NCI-H1105 (cell line): Measurements from ENCODE around the gene CARD6.
"Not testable (repeated sequence)": the region's sequence is repeated elsewhere in the genome, so short reads cannot be mapped to it uniquely, and the experiment has no call there.

Experiments used
- DNase-seq: peaks from one replicate; lab custom pipeline; 2025; lab: John Stamatoyannopoulos, UW

Gene CARD6

GRCh38 chr5:40841068-40841805 is at the start of gene CARD6:
Gene CARD6, plus strand, starts transcription at chr5:40841367. Its CDS starts 16 bp downstream, at chr5:40841383.
- no peak for DNase-seq

- DNase-seq, result no peak
These were observed 49.4 kb upstream of the CARD6 start for GRCh38 chr5:40791715-40792139.

GRCh38 chr5:40792691-40793090 is 48.5 kb upstream of the CARD6 start:
- DNase-seq, result not testable (repeated sequence)

GRCh38 chr5:40794340-40794739 is 46.8 kb upstream of the CARD6 start:
- DNase-seq, result not testable (repeated sequence)

GRCh38 chr5:40794877-40795276 is 46.3 kb upstream of the CARD6 start:
- DNase-seq, result not testable (repeated sequence)

- DNase-seq, result no peak
These were observed 44.7 kb upstream of the CARD6 start for GRCh38 chr5:40796487-40796889.

GRCh38 chr5:40797273-40798011 is 43.7 kb upstream of the CARD6 start:
- DNase-seq, result peak; percentile 71

GRCh38 chr5:40798012-40798800 is 43.0 kb upstream of the CARD6 start, which contains the start of gene PRKAA1:
Gene PRKAA1, minus strand, starts transcription at chr5:40798374. Its CDS starts 185 bp downstream, at chr5:40798189.
- peak; percentile 82 for DNase-seq

- DNase-seq, result no peak
These were observed 42.4 kb upstream of the CARD6 start for GRCh38 chr5:40798801-40799210.

- DNase-seq, result no peak
These were observed 41.9 kb upstream of the CARD6 start for GRCh38 chr5:40799258-40799657.

- no peak for DNase-seq
These were observed 39.2 kb upstream of the CARD6 start for GRCh38 chr5:40801771-40802562.

GRCh38 chr5:40812125-40812524 is 29.0 kb upstream of the CARD6 start:
- DNase-seq, result no peak

GRCh38 chr5:40813698-40814281 is 27.4 kb upstream of the CARD6 start:
- DNase-seq, result no peak

- no peak for DNase-seq
These were observed 17.7 kb upstream of the CARD6 start for GRCh38 chr5:40823459-40823858.

GRCh38 chr5:40825461-40826043 is 15.6 kb upstream of the CARD6 start:
- DNase-seq, result not testable (repeated sequence)

GRCh38 chr5:40826489-40827187 is 14.5 kb upstream of the CARD6 start:
- no peak for DNase-seq

GRCh38 chr5:40827188-40827977 is 13.8 kb upstream of the CARD6 start:
- DNase-seq, result no peak

- DNase-seq, result no peak
These were observed 13.0 kb upstream of the CARD6 start for GRCh38 chr5:40828021-40828631.
